Hypothalamus (tissue), 51 donors: ENCODE results near the gene MATK.
"Not testable (repeated sequence)": the region's sequence is repeated elsewhere in the genome, so short reads cannot be mapped to it uniquely, and the experiment has no call there.

Experiments
- DNase-seq, 51 donors: peaks; one replicate each; lab custom pipeline; 2025; lab: John Stamatoyannopoulos, UW

MATK gene

DNA sequence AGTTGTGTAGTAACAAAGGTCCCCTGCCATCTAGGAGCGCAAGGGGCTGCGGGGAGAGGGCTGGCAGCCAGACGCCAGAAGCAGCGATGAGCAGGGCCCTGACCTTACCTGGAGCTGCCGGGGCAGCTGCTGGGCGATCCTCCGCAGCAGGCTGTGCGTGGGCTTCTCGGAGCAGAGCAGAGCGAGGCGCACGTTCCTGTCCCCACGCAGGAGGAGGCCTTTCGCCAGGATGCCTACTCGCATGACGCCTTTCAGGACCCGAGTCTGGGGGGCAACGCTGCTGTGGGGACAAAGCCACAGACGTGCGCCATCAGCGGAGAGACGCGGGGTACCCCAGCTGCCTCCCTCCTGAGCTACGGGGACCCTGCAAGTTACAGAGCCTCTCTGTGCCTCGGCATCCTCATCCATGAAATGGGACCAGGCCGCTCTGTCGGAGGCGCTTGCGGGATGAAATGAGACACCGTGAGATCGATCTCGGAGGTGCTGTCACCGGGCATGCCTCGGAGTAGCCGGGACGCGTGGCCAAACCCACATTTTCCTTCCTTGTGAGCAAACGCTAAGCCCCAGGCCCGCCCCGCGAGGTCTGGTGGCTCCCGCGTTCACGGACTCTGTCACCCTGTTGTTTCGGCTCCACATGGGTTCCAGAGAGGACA is 30.5 kb upstream of the MATK start:
- no peak for DNase-seq

DNA sequence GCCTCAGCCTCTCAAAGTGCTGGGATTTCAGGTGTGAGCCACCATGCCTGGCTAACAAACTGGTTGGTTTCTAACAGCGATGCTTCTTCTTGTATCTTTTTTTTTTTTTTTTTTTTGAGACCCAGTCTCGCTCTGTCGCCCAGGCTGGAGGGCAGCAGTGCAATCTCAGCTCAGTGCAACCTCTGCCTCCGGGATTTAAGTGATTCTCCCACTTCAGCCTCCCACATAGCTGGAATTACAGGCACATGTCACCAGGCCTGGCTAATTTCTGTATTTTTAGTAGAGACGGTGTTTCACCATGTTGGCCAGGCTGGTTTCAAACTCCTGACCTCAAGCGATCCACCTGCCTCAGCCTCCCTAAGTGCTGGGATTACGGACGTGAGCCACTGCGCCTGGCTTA is 30.0 kb upstream of the MATK start:
- not testable (repeated sequence) for DNase-seq

DNA sequence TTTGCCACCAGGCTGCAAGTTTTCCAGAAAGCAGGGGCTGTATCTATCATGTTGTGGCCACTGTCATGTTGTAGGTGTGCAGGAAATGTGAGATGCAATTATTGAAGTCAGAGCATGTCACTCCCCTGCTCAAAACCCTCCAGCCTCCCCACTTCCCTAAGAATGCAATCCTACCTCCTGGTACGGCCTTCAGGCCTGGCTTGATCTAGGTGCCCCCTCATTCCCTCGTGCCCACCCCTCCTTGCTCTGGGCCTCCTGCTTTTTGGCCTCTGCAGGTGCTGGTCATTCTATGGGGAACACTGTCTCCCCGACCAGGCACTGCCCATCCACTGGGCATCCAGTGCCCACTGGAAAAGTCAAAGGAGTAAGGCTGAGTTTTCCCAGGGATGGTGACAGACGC is 28.5 kb upstream of the MATK start:
- DNase-seq: no peak

DNA sequence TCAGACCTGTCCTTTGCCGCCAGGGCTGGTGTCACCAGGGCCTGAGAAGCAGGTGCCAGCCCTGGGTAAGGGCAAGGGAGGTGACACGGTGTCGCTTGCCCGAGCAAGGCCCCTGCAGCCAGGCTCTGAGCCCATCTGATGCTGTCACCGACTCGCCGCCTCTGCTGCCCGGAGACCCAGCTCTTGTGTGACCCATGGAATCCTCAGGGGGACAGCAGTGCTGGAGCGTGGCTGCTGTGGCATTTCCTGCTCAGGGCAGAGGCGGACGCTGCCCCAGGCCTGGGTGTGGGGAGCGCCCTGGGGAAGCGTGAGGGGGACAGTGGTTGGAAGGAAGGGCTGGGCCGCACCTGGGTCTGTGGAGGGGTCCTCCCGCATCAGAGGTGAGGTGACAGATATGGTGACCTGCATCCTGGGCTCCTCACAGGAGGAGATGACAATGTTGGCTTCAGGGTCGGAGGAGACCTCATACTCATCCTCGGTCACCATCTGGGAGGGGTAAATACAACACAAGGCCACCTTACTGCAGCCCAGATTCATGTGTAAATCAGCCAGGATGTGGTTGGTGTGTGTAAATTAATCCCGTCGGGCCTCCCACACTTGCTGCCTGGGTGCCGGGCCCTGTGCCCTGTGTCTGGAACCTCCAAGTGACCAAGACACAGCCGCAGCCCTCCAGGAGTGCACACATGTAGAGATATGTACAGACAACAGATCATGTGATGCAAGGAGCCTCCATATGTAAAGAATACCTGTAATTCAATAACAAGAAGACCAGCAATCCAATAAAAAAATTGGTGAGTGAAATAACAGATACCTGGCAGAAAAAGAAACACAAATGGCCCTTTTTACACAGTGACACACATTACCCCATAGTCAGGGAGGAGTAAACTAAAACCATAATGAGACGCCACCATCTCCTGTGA is 27.6 kb upstream of the MATK start:
- DNase-seq: no peak

DNA sequence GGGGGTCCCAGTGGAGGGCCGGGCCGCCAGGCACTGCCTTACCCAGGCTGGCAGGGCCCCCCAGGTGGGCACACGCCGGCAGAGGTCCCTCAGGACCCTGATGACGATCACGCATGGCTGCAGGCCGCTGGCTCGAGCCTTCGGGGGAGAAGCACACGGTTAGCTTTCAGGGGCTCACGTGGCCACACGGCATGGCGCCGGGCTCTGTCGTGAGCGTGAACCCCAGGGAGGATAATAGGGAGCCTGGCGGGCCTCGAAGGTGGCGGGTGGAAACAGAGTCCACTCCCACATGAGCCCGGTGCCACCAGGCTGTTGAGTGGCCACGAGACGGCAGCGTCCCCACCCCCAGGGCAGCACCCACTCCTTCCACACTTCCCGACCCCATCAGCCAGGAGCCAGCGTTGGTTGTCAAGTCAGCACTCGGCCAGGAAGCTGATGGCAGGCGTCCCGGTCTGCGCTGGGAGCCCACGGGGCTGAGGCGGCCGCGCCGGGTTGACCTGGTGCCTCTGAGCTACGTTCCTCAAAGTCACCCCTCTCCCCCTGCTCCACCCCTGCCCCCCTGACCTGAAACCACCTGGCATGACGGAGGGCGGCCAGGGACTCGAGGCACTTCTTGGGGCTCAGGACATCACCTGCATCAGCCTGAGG is 24.7 kb upstream of the MATK start:
- no peak for DNase-seq

DNA sequence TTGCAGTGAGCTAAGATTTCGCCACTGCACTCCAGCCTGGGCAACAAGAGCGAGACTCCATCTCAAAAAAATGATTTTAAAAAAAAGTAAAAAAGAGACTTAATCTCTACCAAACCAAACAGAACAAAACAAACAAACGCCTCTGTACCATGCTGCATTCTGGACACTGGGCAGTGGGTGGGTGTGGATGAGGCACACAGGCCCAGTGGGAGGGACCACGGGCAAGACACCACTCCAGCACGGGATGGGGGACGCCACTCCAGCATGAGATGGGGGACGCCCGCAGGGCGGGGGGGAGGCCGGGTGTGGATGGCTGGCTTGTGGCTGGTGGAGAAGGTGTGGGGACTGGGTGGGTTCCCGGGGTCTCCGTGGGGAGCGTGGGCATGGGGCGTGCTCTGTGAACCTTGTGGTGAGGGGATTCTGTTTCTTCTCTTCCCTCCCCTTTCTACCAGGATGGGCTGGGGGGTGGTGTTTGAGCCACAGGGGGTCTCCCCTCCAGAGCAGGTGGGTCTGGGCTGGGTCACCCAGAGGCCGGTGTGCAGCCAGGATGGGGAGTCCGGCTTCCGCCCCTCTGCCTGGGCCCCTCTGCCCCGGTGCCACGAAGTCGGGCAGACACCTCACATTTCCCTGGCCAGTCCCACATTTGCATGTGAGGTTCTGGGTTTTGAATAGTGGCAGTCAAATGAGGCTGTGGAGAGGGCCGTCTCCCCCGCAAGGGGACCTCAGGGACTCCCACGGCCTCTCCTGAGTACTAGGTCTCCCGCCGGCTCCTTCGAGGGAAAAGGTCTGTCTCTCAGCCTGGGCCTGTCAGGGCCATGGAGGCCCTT is 23.9 kb upstream of the MATK start:
- DNase-seq: peak in 1 of 51 donors; percentile 18

DNA sequence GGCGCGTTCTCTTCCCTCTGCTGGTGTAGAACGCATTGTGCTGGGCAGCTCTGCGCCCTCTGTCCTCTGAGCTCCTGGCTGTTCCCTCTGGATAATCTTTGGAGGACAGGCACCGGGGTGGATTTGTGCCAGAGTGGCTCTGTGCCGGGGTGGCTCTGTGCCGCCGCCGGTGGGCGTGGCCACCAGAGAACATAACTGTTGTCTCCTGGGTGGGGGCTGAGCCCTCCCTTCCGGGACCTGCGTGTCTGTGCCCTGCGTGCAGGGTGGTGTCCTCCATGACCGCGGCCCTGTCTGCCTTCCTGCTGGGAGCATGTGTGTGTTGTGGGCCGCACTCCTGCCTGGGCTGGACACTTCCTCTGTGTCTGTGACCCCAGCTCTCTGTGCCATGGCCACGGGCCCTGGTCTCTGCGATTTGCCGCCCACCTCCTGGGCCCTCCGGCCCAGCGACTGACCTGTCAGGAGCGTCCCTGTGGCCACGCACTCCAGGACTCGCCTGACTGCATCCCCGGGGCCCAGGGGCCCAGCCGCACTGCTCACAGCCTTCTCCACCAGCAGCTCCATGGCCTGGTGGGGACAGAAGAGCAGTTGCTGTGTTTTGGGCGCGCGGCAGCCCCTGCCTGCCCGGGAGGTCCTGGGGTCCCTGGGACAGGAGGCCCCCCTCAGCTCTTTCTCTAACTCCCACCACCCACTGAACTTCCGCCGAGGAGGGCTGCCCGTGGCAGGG is 22.4 kb upstream of the MATK start:
- no peak for DNase-seq

DNA sequence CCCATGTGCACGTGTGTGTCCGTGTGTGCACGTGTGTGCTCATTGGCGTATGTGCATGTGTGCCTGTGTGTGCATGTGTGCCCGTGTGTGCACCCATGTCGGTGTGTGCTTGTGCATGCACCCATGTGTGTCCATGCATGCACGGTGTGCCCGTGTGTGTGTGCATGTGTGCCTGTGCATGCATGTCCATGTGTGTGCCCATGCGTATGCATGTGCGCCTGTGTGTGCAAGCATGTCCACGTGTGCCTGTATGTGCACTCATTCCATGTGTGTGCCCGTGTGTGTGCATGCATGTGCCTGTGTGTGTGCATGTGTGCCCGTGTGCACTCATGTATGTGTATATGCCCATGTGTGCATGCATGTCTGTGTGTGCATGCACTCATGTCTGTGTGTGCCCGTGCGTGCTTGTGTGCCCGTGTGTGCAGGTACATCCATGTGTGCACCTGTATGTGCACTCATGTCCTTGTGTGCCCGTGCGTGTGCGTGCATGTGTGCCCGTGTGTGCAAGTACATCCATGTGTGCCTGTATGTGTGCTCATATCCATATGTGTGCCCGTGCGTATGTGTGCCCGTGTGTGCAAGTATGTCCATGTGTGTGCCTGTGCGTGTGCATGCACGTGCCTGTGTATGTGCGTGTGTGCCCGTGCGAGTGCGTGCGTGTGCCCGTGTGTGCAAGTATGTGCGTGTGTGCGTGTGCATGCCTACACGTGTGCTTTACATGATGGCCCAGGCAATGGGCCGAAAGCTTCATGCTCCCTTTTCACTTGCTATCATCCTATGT is 21.6 kb upstream of the MATK start:
- DNase-seq: no peak

DNA sequence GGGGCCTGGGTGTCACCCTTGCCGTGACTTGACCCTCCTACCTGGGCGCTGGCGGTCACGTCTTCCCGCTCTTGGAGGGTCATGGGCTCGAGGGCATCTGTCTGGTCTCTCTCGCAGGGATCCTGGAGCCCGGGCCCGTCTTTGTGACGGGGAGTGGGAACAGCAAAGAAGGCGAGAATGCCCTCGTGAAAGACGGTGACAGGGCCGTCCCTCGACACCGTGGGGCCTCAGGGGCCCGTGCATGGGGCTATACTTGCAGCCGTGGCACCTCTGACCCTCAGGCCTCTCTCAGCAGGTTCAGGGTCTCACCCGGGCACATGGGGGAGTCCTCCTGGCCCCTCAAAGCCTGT is 20.9 kb upstream of the MATK start:
- no peak for DNase-seq

DNA sequence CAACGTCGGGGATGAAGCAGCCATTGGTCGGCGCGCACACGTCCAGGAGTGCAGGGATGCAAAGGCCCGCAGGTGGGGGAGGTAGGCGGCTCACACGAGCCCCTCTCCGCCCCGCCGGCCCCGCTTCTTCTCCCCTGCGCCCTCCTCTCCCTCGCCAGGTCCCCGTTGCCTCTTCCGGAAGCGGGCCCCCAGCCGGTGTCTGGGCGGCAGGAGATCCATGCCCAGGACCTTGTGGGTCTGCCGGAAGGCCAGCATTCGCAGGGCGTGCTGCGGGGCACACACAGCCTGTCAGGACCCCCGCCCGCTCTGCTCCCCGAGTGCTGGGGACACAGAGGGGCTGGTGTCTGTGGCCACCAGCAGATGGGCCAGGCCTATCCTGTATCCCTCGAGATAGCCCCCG is 19.7 kb upstream of the MATK start:
- no peak for DNase-seq

DNA sequence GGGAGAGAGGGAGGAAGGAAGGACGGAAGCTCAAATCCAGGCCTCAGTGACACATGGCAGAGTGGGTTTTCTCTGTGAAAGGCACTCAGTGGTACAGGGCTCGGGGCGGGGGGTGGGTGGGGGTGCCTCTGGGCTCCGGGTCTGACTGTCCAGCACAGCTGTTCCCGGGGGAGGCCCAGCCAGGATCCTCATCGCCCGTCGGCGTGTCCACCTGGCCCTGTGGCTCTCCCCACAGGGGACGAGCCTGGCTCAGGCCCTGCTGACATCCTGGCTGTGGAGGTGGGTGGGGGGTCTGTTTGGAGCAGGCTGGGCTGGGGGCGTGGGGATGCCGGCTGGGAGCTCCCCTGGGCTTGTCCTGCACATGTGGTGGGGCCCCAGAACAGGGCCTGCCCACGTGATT is 18.2 kb upstream of the MATK start:
- DNase-seq: no peak

DNA sequence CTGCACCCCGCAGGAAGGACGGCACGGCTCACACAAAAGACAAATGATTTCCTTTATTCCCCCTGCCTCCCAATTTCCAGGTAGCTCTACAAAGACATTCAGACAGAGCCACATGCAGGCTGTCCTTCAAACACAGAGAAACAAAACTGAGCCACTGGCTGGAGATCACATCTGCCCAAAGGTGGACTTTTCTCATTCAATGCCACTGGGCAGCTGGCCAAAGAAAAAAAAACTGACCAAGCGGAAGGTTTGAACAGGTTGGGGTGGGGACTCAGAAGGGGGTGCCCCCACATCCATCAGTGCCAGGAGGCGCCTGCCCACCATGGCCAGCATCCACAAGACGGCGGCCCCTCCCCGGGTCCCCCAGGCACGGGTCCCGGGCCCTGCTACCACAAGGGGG is 17.8 kb upstream of the MATK start:
- DNase-seq: no peak

DNA sequence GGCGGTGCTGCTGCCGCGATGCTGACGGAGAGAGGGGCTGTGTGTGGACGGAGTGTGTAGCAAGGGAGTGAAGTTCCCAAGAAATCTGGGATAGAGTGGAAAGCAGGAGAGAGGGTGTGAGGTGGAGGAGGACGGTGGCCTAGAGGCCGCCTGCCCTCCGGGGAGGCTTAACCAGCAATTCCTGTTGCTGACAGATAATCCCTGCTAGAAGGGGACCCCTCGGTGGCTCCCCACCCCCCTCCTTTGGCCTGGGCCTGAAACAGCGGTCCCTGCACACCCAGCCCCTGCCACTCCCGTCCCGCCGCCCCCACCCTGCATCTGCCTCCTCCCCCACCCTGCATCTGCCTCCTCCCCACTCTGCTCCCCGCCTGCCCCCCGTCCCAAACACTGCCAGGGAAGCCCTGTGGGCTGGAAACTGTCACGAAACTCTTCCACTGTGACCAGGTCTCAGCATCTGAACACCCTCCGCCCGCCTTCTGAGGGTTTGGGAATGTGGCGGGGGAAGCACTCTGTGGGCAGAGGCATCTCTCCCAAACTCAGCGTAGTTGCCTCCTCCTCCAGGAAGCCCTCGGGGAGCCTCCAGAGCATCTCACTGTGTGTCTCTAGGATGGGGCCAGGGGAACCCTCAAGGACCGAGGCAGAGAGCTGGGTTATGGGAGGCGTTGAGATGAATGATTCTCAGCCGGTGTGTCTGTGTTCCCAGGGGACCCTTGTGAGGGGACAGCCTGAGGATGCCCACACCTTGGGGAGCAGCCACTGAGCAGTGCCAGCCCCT is 17.1 kb upstream of the MATK start:
- DNase-seq: no peak

DNA sequence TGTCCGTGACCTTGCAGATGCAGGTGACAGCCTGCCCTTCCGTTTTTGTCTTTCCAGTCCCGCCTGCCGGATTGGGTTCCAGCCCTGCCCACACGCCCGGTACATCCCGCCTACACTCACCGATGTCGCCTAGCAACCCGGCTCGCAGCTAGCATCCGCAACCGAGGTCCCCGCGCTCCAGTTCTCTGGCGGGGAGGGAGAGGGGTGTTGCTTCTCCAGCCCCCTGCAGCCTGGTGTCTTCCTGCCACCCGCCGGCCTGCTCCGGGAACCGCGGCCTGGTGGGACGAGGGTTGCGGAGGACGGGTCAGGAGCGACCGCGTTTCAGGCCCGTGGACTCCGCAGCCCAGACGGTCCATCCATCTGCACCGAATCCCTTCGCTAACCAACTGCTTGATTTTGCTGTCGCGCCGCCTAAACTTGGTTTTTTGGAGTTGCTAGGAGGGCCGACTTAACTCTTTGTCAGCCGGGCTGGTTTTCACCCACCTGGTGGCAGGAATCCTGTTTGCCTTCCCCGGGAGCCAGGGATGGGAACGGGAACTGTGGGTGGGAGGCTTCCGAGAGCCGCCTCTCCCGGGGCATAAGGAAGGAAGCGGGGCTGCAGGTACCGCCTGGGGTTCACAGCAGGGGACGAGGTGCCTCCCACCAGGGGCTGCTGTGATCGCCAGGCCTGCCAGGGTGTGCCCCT is 15.4 kb upstream of the MATK start:
- DNase-seq: peak in 32 of 51 donors; percentile 5 to 72 (median 43)

DNA sequence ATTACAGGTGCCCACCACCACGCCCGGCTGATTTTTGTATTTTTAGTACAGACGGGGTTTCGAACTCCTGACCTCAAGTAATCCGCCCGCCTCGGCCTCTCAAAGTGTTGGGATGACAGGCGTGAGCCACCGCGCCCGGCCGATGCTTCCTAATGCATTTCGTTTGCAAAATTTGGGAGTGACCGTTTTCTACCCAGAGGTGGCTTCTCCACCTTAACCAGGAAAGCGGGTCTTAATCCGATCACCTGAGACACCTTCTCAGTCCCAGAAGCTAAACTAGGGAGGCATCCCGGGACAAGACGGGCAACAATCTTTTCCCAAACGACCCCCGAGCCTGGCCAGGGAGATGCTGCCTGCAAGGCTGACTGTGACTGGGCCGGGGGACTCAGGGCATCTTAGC is 14.8 kb upstream of the MATK start:
- peak in 1 of 51 donors; percentile 52 for DNase-seq

DNA sequence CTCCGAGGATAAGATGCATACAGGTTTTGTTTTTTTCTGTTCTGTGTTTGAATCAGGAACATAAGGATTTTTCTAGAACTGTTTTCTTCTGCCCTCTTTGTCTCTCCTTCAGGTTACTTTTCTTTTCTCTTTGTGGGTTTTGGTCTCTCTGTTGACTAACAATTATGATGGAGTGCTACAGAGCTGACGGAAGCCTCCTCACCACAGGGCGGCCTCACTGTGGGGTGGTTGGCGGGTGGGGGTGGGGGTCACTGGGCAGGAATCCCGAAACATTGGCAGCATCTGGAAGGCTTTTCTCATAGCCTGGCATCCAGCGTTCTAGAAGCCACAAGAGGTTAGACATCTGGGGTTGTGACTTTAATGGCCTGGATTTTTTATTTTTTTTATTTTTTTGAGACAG is 12.0 kb upstream of the MATK start:
- no peak for DNase-seq

DNA sequence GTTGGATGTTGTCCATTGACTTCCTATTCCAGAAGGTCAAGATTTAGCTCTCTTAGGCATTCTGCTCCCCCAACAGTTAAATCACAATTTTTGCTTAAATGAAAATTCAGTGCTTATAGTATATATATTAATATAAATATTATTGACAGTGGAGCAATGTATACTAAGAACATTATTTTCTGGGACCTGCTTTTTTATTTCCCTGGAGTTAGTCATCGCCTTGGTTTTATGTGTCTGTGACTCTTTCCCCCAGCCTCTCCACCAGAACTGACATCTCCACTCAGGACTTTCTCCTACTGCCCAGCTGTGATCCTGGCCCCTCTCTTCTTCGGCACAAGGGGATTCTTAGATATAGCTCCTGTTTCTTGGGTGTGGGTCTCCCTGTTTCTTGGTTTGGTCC is 10.2 kb upstream of the MATK start:
- DNase-seq: no peak

DNA sequence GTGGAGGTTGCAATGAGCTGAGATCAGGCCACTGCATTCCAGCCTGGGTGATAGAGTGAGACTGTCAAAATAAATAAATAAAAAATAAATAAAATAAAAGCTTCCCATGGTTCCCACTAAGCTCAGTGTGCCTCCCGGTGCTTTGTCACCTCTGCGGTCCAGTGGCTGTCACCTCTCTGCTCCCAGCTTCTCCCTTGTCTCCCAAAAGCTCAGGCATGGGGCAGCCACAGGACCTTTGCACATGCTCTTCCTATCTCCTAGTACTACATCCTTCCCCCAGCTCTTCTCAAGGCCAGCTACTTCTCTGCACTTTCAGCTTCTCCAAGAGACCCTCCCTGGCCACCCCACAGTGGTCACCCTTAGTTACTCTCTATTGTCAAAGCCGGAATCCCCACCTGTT is 7.6 kb upstream of the MATK start:
- no peak for DNase-seq
